ENCODE measurements around the gene PBX3.

DNA sequence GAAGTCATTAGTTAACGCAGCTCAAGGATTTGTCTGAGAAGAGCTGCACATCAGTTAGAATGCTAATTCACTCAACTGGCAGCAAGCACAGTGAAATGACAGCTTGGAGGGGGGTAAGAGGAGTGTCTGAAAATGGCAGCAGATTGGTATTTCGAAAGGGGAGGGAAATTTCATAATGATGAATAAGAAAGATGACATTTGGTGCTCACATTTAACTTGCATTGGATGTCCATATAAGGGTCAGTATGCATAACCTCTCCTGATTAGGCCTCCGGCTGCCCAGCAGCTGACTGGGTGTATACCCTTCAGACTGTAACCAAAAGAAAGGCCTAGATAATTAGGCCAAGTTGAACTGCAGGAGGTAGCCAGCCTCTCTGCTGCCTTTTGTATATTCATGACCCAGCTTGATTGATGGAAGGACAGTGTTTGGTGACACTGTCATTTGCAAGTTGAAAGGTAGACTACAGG, 131.0 kb downstream of the PBX3 start:
- TF ChIP-seq CTCF (IDR thresholded peaks at IDR 0.05) = no peak
- no peak for TF ChIP-seq POLR2A (IDR thresholded peaks at IDR 0.05)
